Suprapubic skin (tissue), 3 donors: ENCODE results near the gene KIAA1671.

ENCODE experiments used
- EP300 ChIP-seq: sonication (generic); formaldehyde crosslinking; IDR thresholded peaks from one replicate; pipeline ENCODE4 v1.6.1; 2017; ENCODE audit warnings: antibody characterized with exemption
- TF ChIP-seq, protein P1 (sequence below), 2 donors: fragments of 200-600 bp in 1 of 2; fragments of 450-650 bp in 1 of 2; sonication (generic) in 1 of 2; IDR thresholded peaks; one replicate each; pipeline ENCODE4 v1.5.1; 2016 to 2019; ENCODE audit warnings: antibody characterized with exemption in 2 of 2, mild to moderate bottlenecking in 1 of 2, moderate library complexity in 1 of 2

- no peak for TF ChIP-seq EP300
- TF ChIP-seq, protein P1, sequence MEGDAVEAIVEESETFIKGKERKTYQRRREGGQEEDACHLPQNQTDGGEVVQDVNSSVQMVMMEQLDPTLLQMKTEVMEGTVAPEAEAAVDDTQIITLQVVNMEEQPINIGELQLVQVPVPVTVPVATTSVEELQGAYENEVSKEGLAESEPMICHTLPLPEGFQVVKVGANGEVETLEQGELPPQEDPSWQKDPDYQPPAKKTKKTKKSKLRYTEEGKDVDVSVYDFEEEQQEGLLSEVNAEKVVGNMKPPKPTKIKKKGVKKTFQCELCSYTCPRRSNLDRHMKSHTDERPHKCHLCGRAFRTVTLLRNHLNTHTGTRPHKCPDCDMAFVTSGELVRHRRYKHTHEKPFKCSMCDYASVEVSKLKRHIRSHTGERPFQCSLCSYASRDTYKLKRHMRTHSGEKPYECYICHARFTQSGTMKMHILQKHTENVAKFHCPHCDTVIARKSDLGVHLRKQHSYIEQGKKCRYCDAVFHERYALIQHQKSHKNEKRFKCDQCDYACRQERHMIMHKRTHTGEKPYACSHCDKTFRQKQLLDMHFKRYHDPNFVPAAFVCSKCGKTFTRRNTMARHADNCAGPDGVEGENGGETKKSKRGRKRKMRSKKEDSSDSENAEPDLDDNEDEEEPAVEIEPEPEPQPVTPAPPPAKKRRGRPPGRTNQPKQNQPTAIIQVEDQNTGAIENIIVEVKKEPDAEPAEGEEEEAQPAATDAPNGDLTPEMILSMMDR (IDR thresholded peaks at IDR 0.05): no peak
Measured at GRCh38 chr22:24976442-24977218, 24.1 kb downstream of the KIAA1671 start.
